ENCODE measurements around the gene B4GALNT4. TPM values are rescaled to one million over a fixed set of nuclear protein-coding genes. Genes with fewer than 3 reads are reported as not detected.
"Not testable (repeated sequence)": the region's sequence is repeated elsewhere in the genome, so short reads cannot be mapped to it uniquely, and the experiment has no call there.

B4GALNT4 gene
- total RNA-seq, 1 donor from 2014 or later: 39.1 TPM

GRCh38 chr11:384511-384910, 15.2 kb downstream of the B4GALNT4 start:
- TF ChIP-seq, protein P1, sequence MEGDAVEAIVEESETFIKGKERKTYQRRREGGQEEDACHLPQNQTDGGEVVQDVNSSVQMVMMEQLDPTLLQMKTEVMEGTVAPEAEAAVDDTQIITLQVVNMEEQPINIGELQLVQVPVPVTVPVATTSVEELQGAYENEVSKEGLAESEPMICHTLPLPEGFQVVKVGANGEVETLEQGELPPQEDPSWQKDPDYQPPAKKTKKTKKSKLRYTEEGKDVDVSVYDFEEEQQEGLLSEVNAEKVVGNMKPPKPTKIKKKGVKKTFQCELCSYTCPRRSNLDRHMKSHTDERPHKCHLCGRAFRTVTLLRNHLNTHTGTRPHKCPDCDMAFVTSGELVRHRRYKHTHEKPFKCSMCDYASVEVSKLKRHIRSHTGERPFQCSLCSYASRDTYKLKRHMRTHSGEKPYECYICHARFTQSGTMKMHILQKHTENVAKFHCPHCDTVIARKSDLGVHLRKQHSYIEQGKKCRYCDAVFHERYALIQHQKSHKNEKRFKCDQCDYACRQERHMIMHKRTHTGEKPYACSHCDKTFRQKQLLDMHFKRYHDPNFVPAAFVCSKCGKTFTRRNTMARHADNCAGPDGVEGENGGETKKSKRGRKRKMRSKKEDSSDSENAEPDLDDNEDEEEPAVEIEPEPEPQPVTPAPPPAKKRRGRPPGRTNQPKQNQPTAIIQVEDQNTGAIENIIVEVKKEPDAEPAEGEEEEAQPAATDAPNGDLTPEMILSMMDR (IDR thresholded peaks at IDR 0.05): no peak
- DNase-seq (ENCODE audit: low spot score): no peak
- no peaks in the 10 kb centered on the region for H3K27me3 Mint-ChIP-seq (ENCODE audit: low read depth)
- H3K4me1 Mint-ChIP-seq (ENCODE audit: low read depth): peaks cover 3% of the 10 kb centered on the region
- H3K9me3 Mint-ChIP-seq (ENCODE audit: low read depth): peaks cover 6% of the 10 kb centered on the region
- H3K27ac Mint-ChIP-seq (ENCODE audit: unreplicated experiment): no peak overlapping the region
- H3K4me3 Mint-ChIP-seq (ENCODE audit: unreplicated experiment): no peak overlapping the region
- H3K36me3 Mint-ChIP-seq (ENCODE audit: low read depth): peaks cover 2% of the 10 kb centered on the region

- Mint-ChIP-seq H3K4me1 (ENCODE audit: low read depth) (peaks cover 3% of the 10 kb centered on the region), H3K4me3 (ENCODE audit: unreplicated experiment) (no peak overlapping the region), H3K27me3 (ENCODE audit: low read depth) (no peaks in the 10 kb centered on the region), H3K36me3 (ENCODE audit: low read depth) (peaks cover 2% of the 10 kb centered on the region), H3K27ac (ENCODE audit: unreplicated experiment) (no peak overlapping the region), H3K9me3 (ENCODE audit: low read depth) (peaks cover 6% of the 10 kb centered on the region)
- TF ChIP-seq, protein P1 (IDR thresholded peaks at IDR 0.05): no peak
- no peak for DNase-seq (ENCODE audit: low spot score)
These were observed 16.5 kb downstream of the B4GALNT4 start for GRCh38 chr11:385594-386351.

GRCh38 chr11:386483-386882, 17.2 kb downstream of the B4GALNT4 start:
- Mint-ChIP-seq H3K4me3 (ENCODE audit: unreplicated experiment) (no peak overlapping the region), H3K36me3 (ENCODE audit: low read depth) (peaks cover 2% of the 10 kb centered on the region), H3K27me3 (ENCODE audit: low read depth) (no peaks in the 10 kb centered on the region), H3K9me3 (ENCODE audit: low read depth) (peaks cover 6% of the 10 kb centered on the region), H3K4me1 (ENCODE audit: low read depth) (peaks cover 3% of the 10 kb centered on the region), H3K27ac (ENCODE audit: unreplicated experiment) (no peak overlapping the region)
- TF ChIP-seq, protein P1 (IDR thresholded peaks at IDR 0.05): no peak
- no peak for DNase-seq (ENCODE audit: low spot score)

GRCh38 chr11:387193-387793, 18.0 kb downstream of the B4GALNT4 start:
- Mint-ChIP-seq H3K9me3 (ENCODE audit: low read depth) (peaks cover 6% of the 10 kb centered on the region), H3K36me3 (ENCODE audit: low read depth) (peaks cover 2% of the 10 kb centered on the region), H3K27ac (ENCODE audit: unreplicated experiment) (no peak overlapping the region), H3K27me3 (ENCODE audit: low read depth) (no peaks in the 10 kb centered on the region), H3K4me3 (ENCODE audit: unreplicated experiment) (no peak overlapping the region), H3K4me1 (ENCODE audit: low read depth) (peaks cover 3% of the 10 kb centered on the region)
- TF ChIP-seq, protein P1 (IDR thresholded peaks at IDR 0.05): peak; percentile 11
- DNase-seq (ENCODE audit: low spot score): no peak

DNA sequence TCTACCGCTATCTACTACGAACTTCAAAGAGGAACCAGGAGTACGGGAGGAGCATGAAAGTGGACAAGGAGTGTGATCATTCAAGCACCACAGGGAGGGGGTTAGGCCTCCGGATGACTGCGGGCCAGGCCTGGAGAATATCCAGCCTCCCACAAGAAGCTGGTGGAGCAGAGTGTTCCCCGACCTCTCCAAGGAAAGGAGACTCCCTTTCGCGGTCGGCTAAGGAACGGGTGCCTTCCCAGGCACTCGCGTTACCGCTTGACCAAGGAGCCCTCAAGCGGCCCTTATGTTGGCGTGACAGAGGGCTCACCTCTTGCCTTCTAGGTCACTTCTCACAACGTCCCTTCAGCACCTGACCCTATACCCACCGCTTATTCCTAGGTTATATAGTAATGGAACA, 20.1 kb downstream of the B4GALNT4 start:
- not testable (repeated sequence) for H3K9me3 Mint-ChIP-seq (ENCODE audit: low read depth); H3K27ac Mint-ChIP-seq (ENCODE audit: unreplicated experiment); H3K4me1 Mint-ChIP-seq (ENCODE audit: low read depth); H3K4me3 Mint-ChIP-seq (ENCODE audit: unreplicated experiment); DNase-seq (ENCODE audit: low spot score); H3K27me3 Mint-ChIP-seq (ENCODE audit: low read depth); H3K36me3 Mint-ChIP-seq (ENCODE audit: low read depth)
